Stimulated activated CD8-positive, alpha-beta memory T cell treated with anti-CD3 and anti-CD28 coated beads, Interleukin-12 subunit alpha, Interleukin-12 subunit beta, amount 100 ng/mL, for 4 hours (primary cell): ENCODE measurements around the gene PIK3AP1.
"Not testable (repeated sequence)": the region's sequence is repeated elsewhere in the genome, so short reads cannot be mapped to it uniquely, and the experiment has no call there.

Experiments
- DNase-seq: peaks from one replicate; pipeline ENCODE4 v3.0.0-alpha.2; 2020; ENCODE audit warnings: low read depth

The PIK3AP1 gene

DNA sequence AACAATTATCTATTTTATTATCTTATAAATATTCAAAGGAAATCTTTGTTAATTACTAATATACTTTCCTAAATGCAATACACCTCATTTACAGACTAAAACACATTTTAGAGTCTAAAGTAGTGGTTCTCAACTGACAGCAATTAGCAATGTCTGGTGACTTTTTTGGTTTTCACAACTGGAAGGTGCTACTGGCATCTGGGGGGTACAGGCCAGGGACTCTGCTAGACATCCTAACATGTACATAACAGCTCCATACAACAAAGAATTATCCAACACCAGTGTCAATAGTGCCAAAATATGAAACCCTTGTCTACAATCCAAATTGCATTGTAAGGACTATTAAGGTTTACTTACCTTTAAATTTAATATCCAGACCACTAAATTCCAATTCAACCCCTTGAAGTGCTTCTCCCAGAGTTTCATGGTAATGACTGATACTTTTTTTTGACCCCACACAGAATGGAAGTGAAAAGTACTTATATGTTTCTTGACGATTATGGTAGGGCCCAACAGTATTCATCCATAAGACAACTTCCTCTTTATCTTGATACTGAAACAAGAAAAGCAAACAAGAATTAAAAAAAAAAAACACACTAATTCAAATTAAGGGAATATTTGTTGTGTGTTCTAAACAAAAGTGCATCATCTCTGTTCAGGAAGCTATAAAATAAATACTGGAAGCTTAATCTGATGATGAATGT is 143.9 kb downstream of the PIK3AP1 start:
- DNase-seq: no peak

DNA sequence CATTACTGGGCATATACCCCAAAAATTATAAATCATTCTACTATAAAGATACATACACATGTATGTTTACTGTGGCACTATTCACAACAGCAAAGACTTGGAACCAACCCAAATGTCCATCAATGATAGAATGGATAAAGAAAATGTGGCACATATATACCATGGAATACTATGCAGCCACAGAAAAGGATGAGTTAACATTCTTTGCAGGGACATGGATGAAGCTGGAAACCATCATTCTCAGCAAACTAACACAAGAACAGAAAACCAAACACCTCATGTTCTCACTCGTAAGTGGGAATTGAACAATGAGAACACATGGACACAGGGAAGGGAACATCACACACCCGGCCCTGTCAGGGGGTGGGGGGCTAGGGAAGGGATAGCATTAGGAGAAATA is 145.8 kb downstream of the PIK3AP1 start:
- DNase-seq: not testable (repeated sequence)

DNA sequence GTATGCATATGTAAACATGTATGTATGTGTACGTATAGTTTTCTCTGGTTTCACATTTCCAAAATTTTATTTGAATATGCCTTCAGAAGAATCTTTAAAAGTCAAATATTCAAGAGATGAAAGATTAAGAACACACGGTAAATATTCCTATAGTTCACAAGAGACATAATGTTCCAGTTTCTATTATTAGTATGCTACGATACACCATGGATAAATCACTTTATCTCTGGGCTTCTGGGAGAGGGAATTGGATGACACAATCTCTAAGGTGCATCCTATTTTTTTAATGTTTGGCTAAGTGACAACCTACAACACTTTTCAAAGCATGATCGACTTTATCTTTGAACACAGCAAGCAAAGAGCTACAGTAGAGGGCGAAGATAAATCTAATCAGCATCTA is 147.3 kb downstream of the PIK3AP1 start:
- no peak for DNase-seq

DNA sequence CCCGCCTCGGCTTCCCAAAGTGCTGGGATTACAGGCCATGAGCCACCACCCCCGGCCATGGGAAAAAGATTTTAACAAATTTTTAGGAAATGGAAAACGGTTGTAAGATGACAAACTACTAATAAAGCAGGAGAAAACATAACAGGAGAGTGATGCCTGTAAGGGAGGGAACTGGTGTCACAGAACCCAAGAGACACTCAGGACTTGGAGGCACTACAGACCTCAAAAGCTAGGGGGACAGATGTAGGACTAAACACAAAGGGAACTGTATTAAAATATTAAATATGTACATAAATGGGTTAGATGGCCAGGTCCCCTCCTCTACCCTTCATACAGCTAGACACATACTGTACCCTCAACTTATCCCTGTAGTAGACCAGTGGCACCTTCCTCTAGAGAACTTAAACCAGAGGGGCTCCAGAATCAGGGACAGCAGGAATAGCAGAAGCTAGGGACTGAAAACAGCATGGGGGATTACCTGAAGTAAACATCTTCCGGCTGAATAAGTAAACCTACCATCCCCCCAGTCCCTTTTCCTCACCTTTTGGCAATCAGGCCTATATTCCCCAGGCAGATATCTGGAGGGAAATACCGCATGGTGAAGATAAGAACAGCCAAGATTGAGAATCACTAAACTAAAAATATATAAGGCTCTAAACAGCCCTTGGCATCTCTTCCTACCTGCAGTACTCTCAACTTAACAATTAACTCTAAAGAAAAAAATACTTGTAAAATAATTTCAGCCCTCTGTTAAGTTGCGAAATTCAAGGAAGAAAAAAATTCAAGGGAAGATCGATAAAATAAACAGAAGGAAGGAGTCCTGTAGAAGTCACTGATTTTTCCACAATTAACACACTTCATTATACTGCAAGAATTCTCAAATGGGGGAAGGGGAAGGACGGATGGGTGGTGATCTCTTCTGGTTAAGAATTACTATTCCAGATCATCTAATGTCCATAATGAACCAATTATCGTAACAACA is 149.0 kb downstream of the PIK3AP1 start:
- DNase-seq: no peak

DNA sequence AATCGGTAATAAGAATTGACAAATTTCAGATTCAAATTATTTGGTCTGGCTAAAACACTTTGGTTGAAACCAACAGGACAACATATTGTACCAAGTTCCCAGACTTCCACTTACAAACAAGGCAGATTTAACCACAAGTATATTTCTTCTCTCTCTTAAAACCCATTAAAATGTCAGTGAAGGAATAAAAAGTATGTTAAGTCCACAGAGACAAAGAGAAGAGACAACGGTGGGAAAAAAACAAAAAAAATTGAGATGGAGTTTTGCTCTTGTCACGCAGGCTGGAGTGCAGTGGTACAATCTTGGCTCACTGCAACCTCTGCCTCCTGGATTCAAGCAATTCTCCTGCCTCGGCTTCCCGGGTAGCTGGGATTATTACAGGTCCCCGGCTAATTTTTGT is 149.8 kb downstream of the PIK3AP1 start:
- no peak for DNase-seq

DNA sequence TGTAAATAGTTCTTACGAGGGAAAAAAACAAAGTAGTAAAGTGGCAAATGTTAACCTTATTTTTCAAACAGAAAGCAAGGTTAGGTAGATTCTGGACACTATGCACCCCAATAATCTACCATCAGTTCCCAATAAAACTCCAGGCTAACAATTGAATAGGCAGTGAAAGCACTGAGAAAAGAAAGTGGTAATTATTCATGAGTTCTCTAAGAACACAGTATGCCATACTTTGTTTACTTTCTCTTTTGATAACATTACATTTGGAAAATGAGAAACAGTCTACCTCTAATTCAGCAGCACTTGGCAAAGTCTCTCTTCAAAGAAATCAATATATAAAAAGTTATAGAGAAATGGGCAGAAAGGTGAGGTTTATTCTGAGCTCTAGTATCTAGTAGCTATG is 151.9 kb downstream of the PIK3AP1 start:
- no peak for DNase-seq

DNA sequence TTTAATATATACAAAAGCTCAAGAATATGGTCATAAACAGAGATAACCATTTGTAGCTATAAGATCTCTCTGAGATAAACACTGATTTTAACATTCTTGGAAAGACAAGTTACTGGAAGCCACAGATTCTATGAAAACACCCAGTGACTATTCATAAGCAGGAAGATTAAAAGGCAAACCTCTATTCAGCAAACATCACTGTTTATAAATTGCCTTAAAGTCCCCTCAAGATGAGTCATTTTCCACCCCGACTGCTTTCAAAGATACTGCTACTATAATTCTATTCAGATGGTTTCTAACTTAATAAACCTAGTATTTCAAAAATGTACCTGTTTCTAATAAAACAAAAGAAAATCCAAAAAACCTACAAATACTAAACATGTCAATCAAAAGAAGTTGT is 154.5 kb downstream of the PIK3AP1 start:
- no peak for DNase-seq

DNA sequence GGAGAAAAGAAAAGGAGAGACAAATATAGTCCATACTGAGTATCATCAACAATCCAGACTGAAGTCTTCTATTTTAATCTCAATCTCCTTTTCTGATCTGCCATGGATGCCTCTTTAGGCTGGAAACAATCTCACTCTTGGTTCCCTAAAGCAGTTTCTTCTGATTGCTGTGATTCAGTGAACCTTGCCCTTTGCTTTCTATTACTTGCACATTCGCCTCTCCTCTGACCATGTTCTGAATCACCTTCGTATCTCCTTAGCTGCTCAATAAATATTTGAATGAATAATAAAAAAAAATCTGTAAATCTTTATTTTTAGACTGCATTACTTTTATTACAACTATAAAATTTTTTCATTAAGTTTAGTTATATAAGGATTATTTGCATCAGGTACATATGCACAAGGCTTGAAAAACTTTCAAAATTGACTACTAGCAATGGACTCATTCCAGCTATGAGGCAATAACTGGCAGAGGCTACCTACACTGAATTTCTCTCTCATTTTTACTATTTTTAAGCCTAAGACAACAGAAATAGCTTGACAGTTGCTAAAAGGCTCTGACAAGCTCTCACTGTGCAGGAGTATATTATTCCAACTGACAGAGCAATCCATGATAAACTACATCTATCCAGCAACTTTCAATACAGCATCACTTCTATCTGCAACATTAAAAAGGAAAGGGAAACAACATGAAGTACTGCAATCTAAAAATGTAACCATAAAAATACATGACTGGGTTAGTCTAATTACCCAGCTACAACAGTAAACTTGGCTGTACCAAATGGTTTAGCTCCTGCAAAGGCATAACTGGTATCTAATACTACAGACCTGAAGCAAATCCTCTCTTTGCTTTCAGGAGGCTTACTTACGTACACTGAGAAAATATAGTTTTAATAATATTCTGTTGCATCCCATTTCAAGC is 159.1 kb downstream of the PIK3AP1 start:
- no peak for DNase-seq

DNA sequence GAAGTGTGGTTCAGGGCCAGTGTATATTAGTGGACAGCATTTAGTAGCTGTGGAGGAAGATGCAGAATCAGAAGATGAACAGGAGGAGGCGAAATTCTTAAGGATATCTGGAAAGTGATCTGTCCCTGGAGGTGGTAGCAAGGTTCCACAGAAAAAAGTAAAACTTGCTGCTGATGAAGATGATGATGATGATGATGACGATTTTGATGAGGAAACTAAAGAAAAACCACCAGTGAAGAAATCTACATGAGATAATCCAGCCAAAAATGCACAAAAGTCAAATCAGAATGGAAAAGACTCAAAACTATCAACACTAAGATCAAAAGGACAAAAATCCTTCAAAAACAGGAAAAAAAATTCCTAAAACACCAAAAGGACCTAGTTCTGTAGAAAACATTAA is 159.8 kb downstream of the PIK3AP1 start:
- no peak for DNase-seq

DNA sequence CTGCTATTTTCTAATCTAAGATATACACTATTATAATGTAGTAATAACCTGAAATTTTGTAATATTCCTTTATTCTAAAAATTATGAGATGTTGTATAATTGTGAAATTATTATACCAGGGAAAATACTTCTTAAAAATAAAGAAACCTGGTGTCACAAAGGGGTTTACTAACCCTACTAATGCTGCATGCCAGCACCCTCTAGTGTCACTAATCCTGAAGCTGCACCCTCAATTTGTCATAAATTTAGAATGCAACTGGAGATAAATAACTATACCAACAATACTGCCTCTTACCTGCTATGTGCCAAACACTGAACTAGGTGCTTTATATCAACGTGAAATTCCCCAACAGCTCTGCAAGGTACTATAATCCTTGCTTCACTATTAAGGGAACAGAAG is 164.3 kb downstream of the PIK3AP1 start:
- no peak for DNase-seq

DNA sequence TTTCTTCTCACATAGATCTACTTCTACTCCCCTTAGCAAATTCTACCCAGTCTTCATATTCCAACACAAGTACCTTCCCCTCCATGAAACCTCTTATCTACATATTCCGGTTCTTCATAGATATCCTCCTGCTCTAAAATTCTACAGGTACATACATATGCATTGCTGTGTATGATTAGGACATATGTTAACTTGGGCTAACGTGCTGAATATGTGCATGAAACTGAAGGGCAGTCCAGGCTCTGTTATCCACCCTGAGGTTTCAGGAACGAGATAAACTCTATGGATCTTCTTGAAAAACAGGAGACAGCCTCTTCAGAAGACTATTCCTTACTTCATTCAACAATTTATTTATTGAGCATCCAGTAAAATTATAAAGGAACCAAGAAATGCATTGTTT is 165.0 kb downstream of the PIK3AP1 start:
- DNase-seq: no peak

DNA sequence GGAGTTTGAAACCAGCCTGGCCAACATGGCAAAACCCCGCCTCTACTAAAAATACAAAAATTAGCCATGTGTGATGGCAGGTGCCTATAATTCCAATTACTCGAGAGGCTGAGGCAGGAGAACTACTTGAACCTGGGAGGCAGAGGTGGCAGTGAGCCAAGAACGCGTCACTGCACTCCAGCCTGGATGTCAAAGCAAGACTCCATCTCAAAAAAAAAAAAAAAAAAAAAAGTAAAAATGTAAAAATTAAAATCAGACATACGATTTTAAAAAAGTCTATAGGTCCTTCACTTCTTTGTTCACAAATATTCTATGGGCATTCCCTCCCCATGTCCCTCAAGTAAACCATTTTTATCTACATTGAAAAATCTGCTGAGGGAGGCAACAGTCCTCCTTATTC is 171.7 kb downstream of the PIK3AP1 start:
- DNase-seq: no peak

DNA sequence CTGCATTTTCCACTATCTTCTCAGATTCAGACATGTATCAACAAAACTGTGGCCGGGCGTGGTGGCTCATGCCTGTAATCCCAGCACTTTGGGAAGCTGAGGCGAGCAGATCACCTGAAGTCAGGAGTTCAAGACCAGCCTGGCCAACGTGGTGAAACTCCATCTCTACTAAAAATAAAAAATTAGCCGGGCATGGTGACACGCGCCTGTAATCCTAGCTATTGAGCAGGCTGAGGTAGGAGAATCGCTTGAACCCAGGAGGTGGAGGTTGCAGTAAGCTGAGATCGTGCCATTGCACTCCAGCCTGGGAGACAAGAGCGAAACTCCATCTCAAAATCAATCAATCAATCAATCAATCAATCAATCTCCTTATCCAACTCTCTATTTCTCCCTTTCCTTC is 174.8 kb downstream of the PIK3AP1 start:
- DNase-seq: not testable (repeated sequence)
